Central memory CD8-positive, alpha-beta T cell (primary cell): ENCODE results near the gene PARVA.
"Not testable (repeated sequence)": the region's sequence is repeated elsewhere in the genome, so short reads cannot be mapped to it uniquely, and the experiment has no call there.

Experiments used
- ATAC-seq: fragments of 150-1000 bp; cut with Tn5 transposase; replicated peaks from 2 replicates; pipeline ENCODE4 v1.10.0; 2022; ENCODE audit warnings: mild to moderate bottlenecking, moderate FRiP score, moderate number of reproducible peaks; ENCODE audit not compliant: poor library complexity, severe bottlenecking; ENCODE audit errors: extremely low read depth
- DNase-seq, 2 donors: peaks; one replicate each; pipeline ENCODE4 v3.0.0; 2021; ENCODE audit warnings: low spot score in 2 of 2
- H3K27ac Mint-ChIP-seq: one replicate; pipeline ENCODE4 v1.8.0; 2022; ENCODE audit warnings: low read depth, mild to moderate bottlenecking, moderate library complexity, mixed read lengths
- H3K27me3 Mint-ChIP-seq: one replicate; pipeline ENCODE4 v1.8.0; 2022; ENCODE audit warnings: mixed read lengths
- H3K36me3 Mint-ChIP-seq: one replicate; pipeline ENCODE4 v1.8.0; 2022; ENCODE audit warnings: mild to moderate bottlenecking, moderate library complexity, mixed read lengths; ENCODE audit not compliant: insufficient read depth
- H3K4me1 Mint-ChIP-seq: one replicate; pipeline ENCODE4 v1.8.0; 2022; ENCODE audit warnings: mixed read lengths
- H3K4me3 Mint-ChIP-seq: one replicate; pipeline ENCODE4 v1.8.0; 2022; ENCODE audit warnings: mild to moderate bottlenecking, moderate library complexity, mixed read lengths
- H3K9me3 Mint-ChIP-seq: one replicate; pipeline ENCODE4 v1.8.0; 2022; ENCODE audit warnings: mixed read lengths

The PARVA gene

DNA sequence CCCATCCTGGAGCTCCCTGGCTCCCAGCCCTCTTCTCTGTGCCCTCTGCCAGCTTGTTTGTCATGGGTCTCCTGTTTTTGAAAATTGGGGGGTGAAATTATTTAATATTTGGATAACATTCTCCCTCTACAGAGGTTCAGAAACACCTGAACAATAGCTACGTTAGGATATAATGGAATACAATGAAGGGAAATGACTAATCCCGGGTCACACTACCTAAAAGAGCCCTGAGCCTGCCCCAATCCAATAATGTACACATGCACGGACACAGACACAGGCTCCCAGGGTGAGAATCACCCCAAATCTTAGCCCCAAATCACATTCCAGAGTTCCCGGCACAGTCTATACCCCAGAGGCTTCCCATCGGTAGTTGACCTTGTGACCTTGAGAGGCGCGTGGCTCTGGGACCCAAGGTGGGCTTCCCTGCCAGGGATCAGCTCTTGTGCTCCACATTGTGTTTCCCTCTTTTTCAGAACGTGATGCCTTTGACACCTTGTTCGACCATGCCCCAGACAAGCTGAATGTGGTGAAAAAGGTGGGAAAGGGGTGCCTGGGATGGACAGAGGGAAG, 135.5 kb downstream of the PARVA start:
- ATAC-seq (no peak), DNase-seq (no peak)
- Mint-ChIP-seq H3K27me3 (peaks cover 40% of the 10 kb centered on the region), H3K36me3 (no peaks in the 10 kb centered on the region), H3K27ac (no peak overlapping the region), H3K4me3 (no peak overlapping the region), H3K9me3 (no peaks in the 10 kb centered on the region), H3K4me1 (no peaks in the 10 kb centered on the region)

DNA sequence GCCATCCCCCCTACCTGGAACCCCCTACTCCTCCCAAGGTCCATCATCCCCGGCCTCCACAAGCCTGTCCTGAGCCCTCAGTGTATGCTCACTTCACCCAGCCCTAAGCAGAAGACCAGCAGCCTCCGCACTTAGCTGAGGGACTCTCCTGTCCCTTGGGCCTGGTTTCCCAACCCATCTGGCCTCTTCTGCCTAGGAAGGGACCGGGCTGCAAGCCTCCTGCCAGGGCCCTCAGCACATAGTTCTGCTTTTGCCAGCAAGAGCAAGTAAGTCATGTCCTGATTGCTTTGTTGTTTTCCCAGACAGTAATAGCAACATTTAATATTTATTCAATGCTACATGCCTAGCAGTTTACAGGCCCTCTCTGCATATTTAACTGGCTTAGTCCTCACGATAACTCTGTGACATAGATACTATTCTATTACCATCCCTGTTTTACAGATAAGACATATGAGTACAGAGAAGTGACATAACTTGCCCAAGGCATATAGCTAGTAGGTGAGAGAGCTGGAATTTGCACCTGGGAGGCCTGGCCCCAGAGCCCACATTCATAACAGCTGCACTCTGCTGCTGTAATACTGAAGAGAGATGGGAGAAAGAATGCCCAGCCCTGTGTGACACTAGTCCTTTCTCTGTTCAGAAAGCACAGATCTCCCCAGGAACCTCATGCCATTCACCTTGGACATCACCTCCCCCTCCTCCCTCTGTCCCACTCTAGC, 139.2 kb downstream of the PARVA start:
- no peaks in the 10 kb centered on the region for H3K9me3 Mint-ChIP-seq
- no peak for DNase-seq
- H3K36me3 Mint-ChIP-seq: no peaks in the 10 kb centered on the region
- ATAC-seq: no peak
- H3K27me3 Mint-ChIP-seq: peaks cover 52% of the 10 kb centered on the region
- H3K27ac Mint-ChIP-seq: no peak overlapping the region
- no peaks in the 10 kb centered on the region for H3K4me1 Mint-ChIP-seq
- H3K4me3 Mint-ChIP-seq: no peak overlapping the region

DNA sequence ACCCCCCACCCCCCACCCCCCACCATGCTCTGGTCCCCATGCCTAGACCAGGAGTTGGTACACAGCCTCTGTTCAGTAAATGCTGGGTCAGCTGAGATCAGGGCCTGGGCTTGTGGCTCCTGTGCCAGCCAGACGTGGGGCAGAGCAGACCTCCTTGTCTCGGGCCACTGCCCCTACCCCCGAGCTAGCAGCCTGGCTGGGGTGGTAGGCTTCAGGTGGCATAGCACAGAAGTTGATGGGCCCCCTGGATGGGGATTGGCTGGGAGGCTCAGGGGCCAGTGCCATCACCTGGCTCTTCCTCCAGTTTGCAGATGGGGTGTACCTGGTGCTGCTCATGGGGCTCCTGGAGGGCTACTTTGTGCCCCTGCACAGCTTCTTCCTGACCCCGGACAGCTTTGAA, 139.9 kb downstream of the PARVA start:
- H3K4me3 Mint-ChIP-seq: no peak overlapping the region
- peaks cover 46% of the 10 kb centered on the region for H3K27me3 Mint-ChIP-seq
- no peaks in the 10 kb centered on the region for H3K4me1 Mint-ChIP-seq
- no peak for ATAC-seq
- H3K36me3 Mint-ChIP-seq: no peaks in the 10 kb centered on the region
- H3K9me3 Mint-ChIP-seq: no peaks in the 10 kb centered on the region
- DNase-seq: no peak
- H3K27ac Mint-ChIP-seq: no peak overlapping the region

DNA sequence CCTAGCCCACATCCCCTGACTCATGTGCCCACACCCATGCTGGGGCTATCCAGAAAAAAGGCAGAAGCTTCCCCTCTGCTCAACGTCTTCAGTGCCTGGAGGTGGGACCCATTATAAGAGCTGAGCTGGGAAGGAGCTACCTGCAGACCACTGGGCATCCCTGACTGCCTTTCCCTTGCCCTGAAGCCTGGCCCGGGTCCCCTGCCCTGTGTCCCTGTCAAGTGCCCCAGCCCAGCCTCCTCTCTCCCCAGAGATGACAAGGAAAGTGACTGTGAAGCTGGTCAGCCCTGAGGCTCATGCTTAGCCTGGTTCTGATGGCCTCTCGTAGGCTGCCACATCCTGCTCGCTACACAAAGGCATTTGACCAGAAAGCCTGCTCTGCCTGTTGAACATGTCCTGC, 140.4 kb downstream of the PARVA start:
- H3K4me3 Mint-ChIP-seq: no peak overlapping the region
- H3K9me3 Mint-ChIP-seq: no peaks in the 10 kb centered on the region
- H3K27me3 Mint-ChIP-seq: peaks cover 42% of the 10 kb centered on the region
- DNase-seq (no peak), ATAC-seq (no peak)
- no peak overlapping the region for H3K27ac Mint-ChIP-seq
- H3K36me3 Mint-ChIP-seq: no peaks in the 10 kb centered on the region
- H3K4me1 Mint-ChIP-seq: no peaks in the 10 kb centered on the region

DNA sequence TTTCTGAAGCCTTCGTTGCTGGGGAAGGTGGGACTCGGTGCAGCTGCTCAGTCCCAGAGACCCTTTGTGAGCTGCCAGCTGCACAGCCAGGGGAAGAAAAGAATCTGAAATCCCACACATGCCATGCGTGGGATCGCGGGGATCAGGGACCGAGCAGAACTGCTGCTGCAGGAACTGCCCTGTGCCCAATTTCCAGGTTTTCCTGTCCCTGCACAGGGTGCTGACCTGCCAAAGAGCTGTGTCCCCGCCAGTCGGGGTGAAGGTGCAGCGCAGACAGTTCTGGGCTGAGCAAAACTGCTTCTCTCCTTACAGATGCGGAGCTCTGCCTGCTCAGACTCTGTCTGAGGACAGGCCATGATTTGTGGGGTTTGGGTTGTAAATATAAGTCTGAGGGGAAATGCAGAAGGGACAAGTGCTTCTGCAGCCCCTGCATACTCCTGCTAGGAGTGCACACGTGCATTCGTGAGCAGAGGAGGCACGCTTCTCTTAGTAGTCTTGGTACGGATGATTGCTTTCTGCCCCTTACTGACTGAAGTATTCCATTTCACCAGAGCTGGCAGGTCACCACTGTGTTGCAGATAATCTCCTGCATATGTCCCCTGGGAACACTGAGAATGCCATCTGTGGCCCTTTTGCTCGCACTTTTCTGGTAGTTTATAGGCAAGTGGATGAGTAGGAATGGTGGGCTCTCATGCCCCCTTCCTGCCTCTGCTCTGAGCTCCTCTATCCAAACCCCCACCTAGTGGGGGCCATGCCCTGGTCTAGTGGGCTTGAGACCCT, 141.4 kb downstream of the PARVA start:
- Mint-ChIP-seq H3K4me3 (no peak overlapping the region), H3K27me3 (peaks cover 33% of the 10 kb centered on the region), H3K36me3 (no peaks in the 10 kb centered on the region), H3K27ac (no peak overlapping the region), H3K4me1 (no peaks in the 10 kb centered on the region), H3K9me3 (no peaks in the 10 kb centered on the region)
- ATAC-seq (no peak), DNase-seq (no peak)

GRCh38 chr11:12520054-12520453, 142.7 kb downstream of the PARVA start:
- ATAC-seq (no peak), DNase-seq (no peak)
- Mint-ChIP-seq H3K27ac (no peak overlapping the region), H3K9me3 (no peaks in the 10 kb centered on the region), H3K4me3 (no peak overlapping the region), H3K27me3 (peaks cover 32% of the 10 kb centered on the region), H3K4me1 (no peaks in the 10 kb centered on the region), H3K36me3 (no peaks in the 10 kb centered on the region)

- not testable (repeated sequence) for DNase-seq, H3K27ac Mint-ChIP-seq, H3K4me3 Mint-ChIP-seq, H3K9me3 Mint-ChIP-seq, ATAC-seq, H3K4me1 Mint-ChIP-seq, H3K36me3 Mint-ChIP-seq
- H3K27me3 Mint-ChIP-seq: peaks cover 32% of the 10 kb centered on the region
These were observed 143.2 kb downstream of the PARVA start for GRCh38 chr11:12520576-12520975.

DNA sequence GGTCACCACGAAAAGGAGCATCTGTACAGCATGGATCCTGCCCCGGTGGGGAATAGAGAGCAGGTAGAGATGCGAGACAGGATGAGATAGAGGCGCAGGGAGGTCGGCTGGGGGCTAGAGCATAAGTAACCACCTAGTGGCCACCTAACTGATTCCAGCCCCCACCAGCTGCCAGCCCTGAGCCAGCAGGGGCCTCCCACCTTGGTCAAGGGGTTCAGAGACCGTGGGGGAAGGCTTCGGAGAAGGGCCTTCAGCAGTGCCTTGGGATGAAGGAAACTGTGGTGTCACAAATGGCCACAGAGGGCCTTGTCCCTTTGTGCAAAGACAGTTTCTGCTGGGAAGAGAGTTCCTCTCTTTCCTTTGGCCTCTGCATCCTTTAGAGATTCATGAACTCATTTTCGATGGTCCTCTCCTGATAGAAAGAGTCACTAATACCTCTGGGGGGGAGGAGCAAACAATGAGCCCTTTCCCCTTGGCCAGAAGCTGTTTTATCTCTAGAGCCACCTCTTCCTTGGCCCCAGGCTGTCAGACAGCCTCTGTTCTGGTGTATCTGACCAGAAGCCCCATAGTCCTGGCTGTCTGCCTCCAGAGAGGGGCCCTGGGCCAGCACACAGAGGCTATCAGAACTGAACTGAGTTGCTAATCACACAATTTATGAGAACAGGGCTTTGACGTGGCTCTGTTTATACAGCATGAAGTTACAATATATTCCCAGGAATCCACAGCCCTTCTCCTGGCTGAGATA, 146.0 kb downstream of the PARVA start:
- H3K36me3 Mint-ChIP-seq: peaks cover under 1% of the 10 kb centered on the region
- peaks cover 24% of the 10 kb centered on the region for H3K27me3 Mint-ChIP-seq
- no peak overlapping the region for H3K4me3 Mint-ChIP-seq
- no peaks in the 10 kb centered on the region for H3K4me1 Mint-ChIP-seq
- no peak overlapping the region for H3K27ac Mint-ChIP-seq
- ATAC-seq (no peak), DNase-seq (no peak)
- H3K9me3 Mint-ChIP-seq: no peaks in the 10 kb centered on the region

GRCh38 chr11:12524865-12525264, 147.5 kb downstream of the PARVA start:
- no peak overlapping the region for H3K27ac Mint-ChIP-seq
- peaks cover 9% of the 10 kb centered on the region for H3K27me3 Mint-ChIP-seq
- DNase-seq (no peak), ATAC-seq (no peak)
- H3K9me3 Mint-ChIP-seq: no peaks in the 10 kb centered on the region
- no peak overlapping the region for H3K4me3 Mint-ChIP-seq
- H3K4me1 Mint-ChIP-seq: no peaks in the 10 kb centered on the region
- peaks cover 2% of the 10 kb centered on the region for H3K36me3 Mint-ChIP-seq

DNA sequence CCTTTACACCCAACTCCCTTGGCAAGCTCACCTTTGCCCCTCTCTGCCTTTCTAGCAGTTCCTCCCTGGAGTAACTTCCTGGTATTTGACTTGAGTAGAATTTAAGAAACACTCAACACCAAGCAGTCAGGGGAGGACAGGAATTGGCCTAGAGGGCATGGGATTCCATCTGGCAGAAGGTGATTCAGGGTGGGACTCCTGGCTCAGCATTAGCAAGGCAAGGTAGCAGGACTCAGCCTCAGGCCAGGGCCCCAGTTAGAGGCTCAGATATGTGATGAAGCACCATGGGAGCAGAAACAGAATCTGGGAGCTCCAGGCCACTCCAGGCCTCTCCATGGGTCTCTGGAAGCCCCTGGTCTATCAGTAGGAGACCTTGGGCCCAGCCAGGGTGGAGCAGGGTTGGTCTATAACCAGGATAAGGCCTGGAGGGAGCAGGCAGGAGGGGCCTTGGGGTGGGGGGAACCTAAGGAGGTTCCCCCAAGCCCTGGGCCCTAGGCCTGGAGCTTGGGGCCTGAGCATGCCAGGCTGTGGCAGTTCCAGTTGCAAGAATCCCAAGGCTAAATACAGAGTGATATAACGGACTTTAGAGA, 148.2 kb downstream of the PARVA start:
- Mint-ChIP-seq H3K9me3 (no peaks in the 10 kb centered on the region), H3K36me3 (peaks cover 2% of the 10 kb centered on the region), H3K27me3 (peaks cover 2% of the 10 kb centered on the region), H3K4me3 (no peak overlapping the region), H3K27ac (no peak overlapping the region), H3K4me1 (no peaks in the 10 kb centered on the region)
- ATAC-seq (no peak), DNase-seq (no peak)

GRCh38 chr11:12526789-12527188, 149.4 kb downstream of the PARVA start:
- Mint-ChIP-seq H3K4me1 (no peaks in the 10 kb centered on the region), H3K36me3 (peaks cover 2% of the 10 kb centered on the region), H3K4me3 (no peak overlapping the region), H3K27me3 (no peaks in the 10 kb centered on the region), H3K9me3 (no peaks in the 10 kb centered on the region), H3K27ac (no peak overlapping the region)
- no peak for ATAC-seq
- DNase-seq: no peak

DNA sequence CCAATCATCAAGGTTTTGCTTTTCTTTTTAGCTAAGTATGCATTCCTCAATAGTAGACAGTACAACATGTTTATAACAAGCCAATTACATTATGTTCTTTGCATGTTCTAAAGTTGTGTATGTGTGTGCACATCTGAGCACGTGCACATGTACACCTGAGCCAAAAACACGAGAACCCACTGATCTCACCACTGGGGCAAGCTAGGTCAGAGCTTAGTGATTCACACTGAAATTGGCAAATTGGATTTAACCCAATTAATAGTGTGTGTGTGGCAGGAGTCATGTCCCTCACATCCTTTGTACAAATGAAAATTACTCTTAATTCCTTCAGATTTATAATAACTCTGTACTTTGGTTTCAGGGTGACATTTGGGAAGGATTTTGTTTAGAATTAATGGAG, 151.1 kb downstream of the PARVA start:
- Mint-ChIP-seq H3K36me3 (peaks cover 2% of the 10 kb centered on the region), H3K4me1 (no peaks in the 10 kb centered on the region), H3K4me3 (no peak overlapping the region), H3K27ac (no peak overlapping the region), H3K27me3 (peaks cover 17% of the 10 kb centered on the region), H3K9me3 (no peaks in the 10 kb centered on the region)
- no peak for ATAC-seq
- DNase-seq: no peak
